Esophagus muscularis mucosa (tissue), 4 donors: Measurements from ENCODE around the gene ECE1.

Source experiments
- CTCF ChIP-seq, 3 experiments: fragments of 200-600 bp in 2 of 3; fragments of 450-650 bp in 1 of 3; sonication (generic) in 2 of 3; IDR thresholded peaks; one replicate each; pipeline ENCODE4 v1.5.1; 2017 to 2019; ENCODE audit warnings: antibody characterized with exemption in 3 of 3, mild to moderate bottlenecking in 2 of 3, moderate library complexity in 1 of 3
- EP300 ChIP-seq: sonication (generic); formaldehyde crosslinking; IDR thresholded peaks from one replicate; pipeline ENCODE4 v1.6.1; 2017; ENCODE audit warnings: antibody characterized with exemption
- POLR2A ChIP-seq: fragments of 450-650 bp; IDR thresholded peaks from one replicate; pipeline ENCODE4 v1.6.1; 2017; ENCODE audit warnings: antibody characterized with exemption, moderate library complexity, mild to moderate bottlenecking, low read depth
- POLR2AphosphoS5 ChIP-seq, 2 donors: sonication (generic); formaldehyde crosslinking; IDR thresholded peaks; one replicate each; pipeline ENCODE4 v1.6.1; 2017; ENCODE audit warnings: antibody characterized with exemption in 2 of 2

GRCh38 chr1:21298981-21299391 is 8.7 kb upstream of the ECE1 start:
- TF ChIP-seq CTCF (IDR thresholded peaks at IDR 0.05) (no peak), POLR2A (no peak), EP300 (no peak), POLR2AphosphoS5 (IDR thresholded peaks at IDR 0.05) (no peak)
